ENCODE data around the gene FRMD1.

- TF ChIP-seq CTCF (IDR thresholded peaks at IDR 0.05) (no peak), EZH2 (IDR thresholded peaks at IDR 0.05; ENCODE audit: borderline replicate concordance, insufficient read depth, low read depth, low read length, poor library complexity, severe bottlenecking) (no peak)
Observed at GRCh38 chr6:168056892-168057527, 22.0 kb downstream of the FRMD1 start.
